Activated T-cell treated with anti-CD3 and anti-CD28 coated beads, Interleukin-2, amount 50 U/mL, for 72 hours (primary cell): ENCODE measurements around the gene ACAD10. TPM values are rescaled to one million over a fixed set of nuclear protein-coding genes. Genes with fewer than 3 reads are reported as not detected.
A peak's percentile ranks its signal among the peaks of the same experiment; 100 is the strongest.

Experiments used
- ATAC-seq, 2 donors: fragments of 150-1000 bp; cut with Tn5 transposase; replicated peaks in 1 of 2; 2 replicates each; pipeline ENCODE4 v1.10.0; 2021; ENCODE audit warnings: moderate library complexity in 2 of 2, mild to moderate bottlenecking in 1 of 2
- DNase-seq, 2 donors: peaks; one replicate each; pipeline ENCODE4 v3.0.0; 2021 to 2022; ENCODE audit warnings: mixed read lengths in 1 of 2
- H3K27ac Mint-ChIP-seq: one replicate; pipeline ENCODE4 v1.8.0; 2022; ENCODE audit warnings: mild to moderate bottlenecking, moderate library complexity, mixed read lengths
- H3K27me3 Mint-ChIP-seq: one replicate; pipeline ENCODE4 v1.8.0; 2022; ENCODE audit warnings: low read depth, mixed read lengths
- H3K36me3 Mint-ChIP-seq, 2 donors: one replicate each; pipeline ENCODE4 v1.8.0; 2022; ENCODE audit warnings: mixed read lengths in 2 of 2, mild to moderate bottlenecking in 1 of 2; ENCODE audit not compliant: insufficient read depth in 2 of 2
- H3K4me1 Mint-ChIP-seq: one replicate; pipeline ENCODE4 v1.8.0; 2022; ENCODE audit warnings: low read depth, mixed read lengths
- H3K4me3 Mint-ChIP-seq, 2 donors: one replicate each; pipeline ENCODE4 v1.8.0; 2022; ENCODE audit warnings: mild to moderate bottlenecking in 2 of 2, mixed read lengths in 2 of 2, moderate library complexity in 2 of 2
- H3K9me3 Mint-ChIP-seq, 2 donors: one replicate each; pipeline ENCODE4 v1.8.0; 2022; ENCODE audit warnings: mixed read lengths in 2 of 2
- total RNA-seq, 2 donors: library from RNA; stranded (reverse); gene quantifications; one replicate each; pipeline ENCODE4 v1.2.3, GENCODE V29; 2022

Gene ACAD10
- total RNA-seq, 2 donors from 2014 or later, result 32.4 to 34.5 TPM

- Mint-ChIP-seq H3K36me3 (peaks cover 0 to 3% of the 10 kb centered on the region in 2 donors), H3K27me3 (no peaks in the 10 kb centered on the region), H3K27ac (no peak overlapping the region), H3K4me3 (no peak overlapping the region), H3K9me3 (no peaks in the 10 kb centered on the region), H3K4me1 (no peaks in the 10 kb centered on the region)
- no peak for ATAC-seq
- DNase-seq, result no peak
These were observed 61.5 kb downstream of the ACAD10 start for GRCh38 chr12:111747333-111747732.

DNA sequence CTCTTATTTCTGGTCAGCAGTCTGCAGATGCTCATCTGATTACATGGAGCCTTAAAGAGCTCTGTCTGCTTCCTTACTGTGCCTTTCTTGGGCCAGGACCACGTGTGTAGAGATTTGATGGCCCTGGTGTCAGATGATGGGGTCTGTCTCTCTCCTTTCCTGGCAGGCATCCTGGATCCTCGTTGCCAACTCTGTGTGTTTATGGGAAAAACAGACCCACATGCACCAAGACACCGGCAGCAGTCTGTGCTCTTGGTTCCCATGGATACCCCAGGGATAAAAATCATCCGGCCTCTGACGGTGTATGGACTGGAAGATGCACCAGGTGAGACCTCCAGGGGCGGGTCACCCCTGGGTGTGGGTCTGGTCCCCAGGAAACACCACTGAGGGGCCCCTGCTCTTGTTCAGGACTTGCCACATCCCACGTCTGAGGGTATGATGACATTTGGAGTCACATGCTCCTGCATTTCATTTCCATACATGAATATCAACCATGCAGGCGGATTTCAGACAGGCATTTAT is 62.4 kb downstream of the ACAD10 start:
- H3K36me3 Mint-ChIP-seq, result peaks cover 0 to 5% of the 10 kb centered on the region in 2 donors
- ATAC-seq (no peak), DNase-seq (no peak)
- H3K4me3 Mint-ChIP-seq, result no peak overlapping the region
- no peaks in the 10 kb centered on the region for H3K27me3 Mint-ChIP-seq
- H3K9me3 Mint-ChIP-seq, result no peaks in the 10 kb centered on the region
- no peaks in the 10 kb centered on the region for H3K4me1 Mint-ChIP-seq
- no peak overlapping the region for H3K27ac Mint-ChIP-seq

GRCh38 chr12:111748867-111749266 is 63.0 kb downstream of the ACAD10 start:
- no peaks in the 10 kb centered on the region for H3K9me3 Mint-ChIP-seq
- no peak overlapping the region for H3K4me3 Mint-ChIP-seq
- peaks cover 0 to 5% of the 10 kb centered on the region in 2 donors for H3K36me3 Mint-ChIP-seq

DNA sequence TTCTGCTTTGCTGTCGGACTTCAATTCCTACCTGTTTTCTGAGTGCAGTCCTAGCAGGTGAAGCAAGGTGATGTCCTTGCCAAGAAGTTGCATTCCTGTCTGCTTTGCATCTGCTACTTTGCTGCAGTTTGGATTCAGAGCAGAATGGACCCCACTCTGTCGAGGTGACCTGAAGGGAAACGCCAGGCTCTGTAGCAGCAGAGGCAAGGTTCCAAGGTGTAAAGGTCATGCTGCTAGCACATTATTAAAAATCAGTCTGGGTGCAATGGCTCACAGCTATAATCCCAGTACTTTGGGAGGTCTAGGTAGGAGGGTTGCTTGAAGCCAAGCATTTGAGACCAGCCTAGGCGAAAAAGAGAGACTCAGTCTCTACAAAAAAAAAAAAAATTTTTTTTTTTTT is 63.5 kb downstream of the ACAD10 start:
- no peaks in the 10 kb centered on the region for H3K27me3 Mint-ChIP-seq
- no peaks in the 10 kb centered on the region for H3K9me3 Mint-ChIP-seq
- H3K4me1 Mint-ChIP-seq, result no peaks in the 10 kb centered on the region
- DNase-seq (no peak), ATAC-seq (no peak)
- H3K4me3 Mint-ChIP-seq, result no peak overlapping the region
- H3K27ac Mint-ChIP-seq, result no peak overlapping the region
- H3K36me3 Mint-ChIP-seq, result peaks cover 0 to 5% of the 10 kb centered on the region in 2 donors

More at GRCh38 chr12:111748867-111749266, 63.0 kb downstream of the ACAD10 start:
- DNase-seq, result no peak
- no peak overlapping the region for H3K27ac Mint-ChIP-seq
- no peaks in the 10 kb centered on the region for H3K4me1 Mint-ChIP-seq
- no peaks in the 10 kb centered on the region for H3K27me3 Mint-ChIP-seq
- no peak for ATAC-seq

- Mint-ChIP-seq H3K27me3 (no peaks in the 10 kb centered on the region), H3K36me3 (peaks cover 0 to 2% of the 10 kb centered on the region in 2 donors), H3K4me3 (no peak overlapping the region), H3K4me1 (peaks cover 11% of the 10 kb centered on the region), H3K9me3 (no peaks in the 10 kb centered on the region), H3K27ac (no peak overlapping the region)
- no peak for DNase-seq
- ATAC-seq, result peak; percentile 26 to 46
These were observed 67.5 kb downstream of the ACAD10 start for GRCh38 chr12:111753144-111753881.

- no peaks in the 10 kb centered on the region for H3K9me3 Mint-ChIP-seq
- H3K4me3 Mint-ChIP-seq, result no peak overlapping the region
- peaks cover 0 to 1% of the 10 kb centered on the region in 2 donors for H3K36me3 Mint-ChIP-seq
- H3K4me1 Mint-ChIP-seq, result peaks cover 17% of the 10 kb centered on the region
- ATAC-seq, result no peak
- no peaks in the 10 kb centered on the region for H3K27me3 Mint-ChIP-seq
- no peak overlapping the region for H3K27ac Mint-ChIP-seq
- no peak for DNase-seq
These were observed 68.8 kb downstream of the ACAD10 start for GRCh38 chr12:111754671-111755070.

DNA sequence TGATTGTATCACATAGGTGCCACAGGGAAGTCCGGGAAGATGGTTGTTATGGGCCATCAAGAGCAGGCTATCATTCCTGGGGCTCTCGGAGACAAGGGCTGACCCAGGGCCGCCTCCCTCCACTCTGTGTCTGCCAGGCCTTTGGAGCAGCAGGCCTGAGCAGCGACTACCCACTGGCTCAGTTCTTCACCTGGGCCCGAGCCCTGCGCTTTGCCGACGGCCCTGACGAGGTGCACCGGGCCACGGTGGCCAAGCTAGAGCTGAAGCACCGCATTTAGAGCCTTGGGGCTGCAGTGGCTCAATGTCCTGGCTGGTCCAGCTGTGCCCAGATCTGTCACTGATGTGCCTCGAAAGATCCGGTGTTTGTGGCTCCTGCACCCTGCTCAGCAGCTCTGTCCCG is 70.3 kb downstream of the ACAD10 start:
- H3K4me1 Mint-ChIP-seq, result peaks cover 17% of the 10 kb centered on the region
- no peak overlapping the region for H3K27ac Mint-ChIP-seq
- DNase-seq (no peak), ATAC-seq (no peak)
- peaks cover 5% of the 10 kb centered on the region for H3K27me3 Mint-ChIP-seq
- no peak overlapping the region for H3K4me3 Mint-ChIP-seq
- H3K9me3 Mint-ChIP-seq, result no peaks in the 10 kb centered on the region
- peaks cover 0 to 1% of the 10 kb centered on the region in 2 donors for H3K36me3 Mint-ChIP-seq

DNA sequence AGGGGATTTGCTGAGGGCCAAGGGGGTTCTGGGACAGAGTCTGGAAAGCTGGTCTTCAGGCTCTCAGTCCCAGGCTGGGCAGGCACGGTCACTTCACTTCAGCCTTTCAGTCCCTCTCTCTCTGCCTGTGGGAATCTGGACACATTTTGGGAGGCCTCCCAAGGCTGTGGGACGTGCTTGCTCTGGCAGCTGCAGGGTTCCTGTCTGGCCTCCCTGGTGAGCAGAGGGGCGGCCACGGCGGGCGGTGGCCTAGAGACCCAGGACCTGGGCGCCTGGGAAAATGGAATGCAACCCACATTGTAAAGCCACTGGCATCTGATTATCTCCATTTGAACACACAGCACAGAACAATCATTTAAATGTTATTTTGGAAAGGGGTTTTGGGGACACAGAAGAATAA is 70.8 kb downstream of the ACAD10 start:
- no peak for DNase-seq
- Mint-ChIP-seq H3K36me3 (peaks cover 0 to 1% of the 10 kb centered on the region in 2 donors), H3K27ac (no peak overlapping the region), H3K4me3 (no peak overlapping the region), H3K9me3 (no peaks in the 10 kb centered on the region), H3K4me1 (peaks cover 17% of the 10 kb centered on the region), H3K27me3 (peaks cover 7% of the 10 kb centered on the region)
- ATAC-seq, result no peak

DNA sequence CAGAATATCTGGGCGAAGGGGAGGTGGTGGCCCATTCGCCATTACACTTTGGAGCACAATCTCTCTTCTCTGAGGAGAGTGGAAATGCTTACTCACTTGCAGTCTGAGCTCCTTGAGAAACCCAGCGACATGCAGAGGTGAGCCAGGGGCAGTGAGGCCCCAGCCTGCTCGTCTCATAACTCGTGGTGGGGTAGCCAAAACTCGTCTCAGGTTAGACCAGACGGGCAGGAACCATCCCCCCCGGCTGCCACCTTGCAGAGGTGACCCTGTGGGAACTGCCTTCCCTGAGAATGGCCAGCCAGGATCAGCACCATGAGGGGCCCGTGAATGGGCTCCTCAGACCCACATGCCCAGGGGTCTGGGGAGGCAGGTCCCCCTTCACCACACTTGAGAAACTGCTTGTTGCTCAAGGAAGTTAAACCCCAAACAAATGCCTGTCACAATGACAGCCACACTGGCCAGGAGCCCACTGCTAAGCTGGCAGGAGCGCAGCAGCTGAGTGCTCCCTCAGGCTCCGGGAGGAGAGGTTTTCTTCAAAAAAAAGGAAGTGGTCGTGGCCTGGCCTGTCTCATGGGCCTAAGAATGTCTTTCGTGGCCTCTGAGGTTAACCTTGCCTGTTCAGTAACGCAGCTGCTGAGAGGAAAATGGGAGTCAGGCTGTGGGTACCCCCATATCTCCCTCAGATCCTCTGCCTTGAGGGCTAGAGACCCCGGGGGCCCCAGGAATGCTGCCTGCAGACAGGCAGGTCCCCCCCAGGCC is 71.7 kb downstream of the ACAD10 start:
- H3K4me1 Mint-ChIP-seq, result peaks cover 17% of the 10 kb centered on the region
- H3K27ac Mint-ChIP-seq, result no peak overlapping the region
- peaks cover 0 to 1% of the 10 kb centered on the region in 2 donors for H3K36me3 Mint-ChIP-seq
- H3K9me3 Mint-ChIP-seq, result no peaks in the 10 kb centered on the region
- ATAC-seq (peak; percentile 44 to 63), DNase-seq (peak; percentile 11 to 20)
- H3K4me3 Mint-ChIP-seq, result no peak overlapping the region
- peaks cover 15% of the 10 kb centered on the region for H3K27me3 Mint-ChIP-seq

DNA sequence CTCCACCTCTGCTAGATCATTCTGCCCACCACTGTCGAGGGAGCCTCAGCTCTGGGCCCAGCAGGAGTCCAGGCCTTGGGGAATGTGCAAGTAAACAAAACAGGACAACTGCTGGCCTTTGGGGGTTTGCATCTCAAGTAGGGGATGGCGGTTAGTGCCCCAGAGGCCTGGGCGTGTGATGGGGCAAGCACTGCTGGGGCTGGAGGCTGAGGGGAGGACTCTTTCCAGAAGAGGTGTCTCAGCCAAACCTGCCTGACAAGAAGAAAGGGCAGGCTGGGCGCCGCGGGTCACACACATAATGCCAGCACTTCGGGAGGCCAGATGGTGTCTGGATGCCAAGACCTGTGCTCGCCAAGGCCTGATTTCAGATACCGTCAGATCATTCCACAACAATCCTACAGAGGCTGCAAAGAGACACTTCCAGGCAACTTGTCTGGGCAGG is 72.3 kb downstream of the ACAD10 start:
- Mint-ChIP-seq H3K27ac (no peak overlapping the region), H3K27me3 (peaks cover 21% of the 10 kb centered on the region), H3K36me3 (no peaks in the 10 kb centered on the region), H3K4me1 (peaks cover 17% of the 10 kb centered on the region), H3K9me3 (no peaks in the 10 kb centered on the region), H3K4me3 (no peak overlapping the region)
- DNase-seq (no peak), ATAC-seq (no peak)

DNA sequence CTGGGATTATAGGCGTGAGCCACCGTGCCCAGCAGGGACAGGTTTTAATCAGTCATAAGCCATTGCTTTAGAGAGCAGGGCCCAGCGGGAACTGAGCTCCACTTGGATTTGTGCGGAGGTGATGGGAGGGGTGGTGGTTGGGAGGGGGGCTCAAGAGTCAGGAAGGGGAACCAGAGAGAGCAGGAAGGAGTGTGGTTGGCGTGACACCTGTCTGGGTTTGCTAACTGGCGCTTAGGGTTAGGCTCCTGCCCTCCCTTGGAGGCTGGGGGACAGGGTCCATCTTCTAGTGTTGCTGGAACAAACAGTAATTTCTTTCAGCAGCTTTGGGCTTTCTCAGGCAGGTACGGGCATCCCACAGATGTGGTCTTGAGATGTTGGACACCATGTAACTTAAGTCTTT is 73.4 kb downstream of the ACAD10 start:
- Mint-ChIP-seq H3K27ac (no peak overlapping the region), H3K9me3 (no peaks in the 10 kb centered on the region), H3K4me1 (peaks cover 24% of the 10 kb centered on the region), H3K4me3 (no peak overlapping the region), H3K27me3 (peaks cover 32% of the 10 kb centered on the region), H3K36me3 (peaks cover 0 to under 1% of the 10 kb centered on the region in 2 donors)
- ATAC-seq, result no peak
- no peak for DNase-seq

DNA sequence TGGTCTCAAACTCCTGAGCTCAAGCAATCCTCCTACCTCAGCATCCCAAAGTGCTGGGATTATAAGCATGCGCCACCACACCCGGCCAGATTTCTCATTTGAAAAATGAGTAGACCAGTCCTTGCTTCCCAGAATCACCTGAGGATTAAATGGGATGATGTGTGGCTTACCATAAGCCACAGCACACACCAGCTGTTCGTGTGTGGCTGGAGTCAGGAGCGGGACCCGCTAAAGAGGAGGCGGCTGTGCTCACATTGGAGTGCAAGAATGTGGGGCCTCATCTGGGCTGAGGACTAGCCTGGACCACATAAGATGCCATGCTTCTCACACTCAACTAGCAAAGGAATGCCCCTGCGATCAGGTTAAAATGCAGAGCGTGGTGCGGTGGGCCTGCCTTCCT is 74.1 kb downstream of the ACAD10 start:
- H3K36me3 Mint-ChIP-seq, result peaks cover 0 to 2% of the 10 kb centered on the region in 2 donors
- DNase-seq (no peak), ATAC-seq (no peak)
- H3K27me3 Mint-ChIP-seq, result peaks cover 40% of the 10 kb centered on the region
- peaks cover 27% of the 10 kb centered on the region for H3K4me1 Mint-ChIP-seq
- no peak overlapping the region for H3K27ac Mint-ChIP-seq
- no peak overlapping the region for H3K4me3 Mint-ChIP-seq
- no peaks in the 10 kb centered on the region for H3K9me3 Mint-ChIP-seq

DNA sequence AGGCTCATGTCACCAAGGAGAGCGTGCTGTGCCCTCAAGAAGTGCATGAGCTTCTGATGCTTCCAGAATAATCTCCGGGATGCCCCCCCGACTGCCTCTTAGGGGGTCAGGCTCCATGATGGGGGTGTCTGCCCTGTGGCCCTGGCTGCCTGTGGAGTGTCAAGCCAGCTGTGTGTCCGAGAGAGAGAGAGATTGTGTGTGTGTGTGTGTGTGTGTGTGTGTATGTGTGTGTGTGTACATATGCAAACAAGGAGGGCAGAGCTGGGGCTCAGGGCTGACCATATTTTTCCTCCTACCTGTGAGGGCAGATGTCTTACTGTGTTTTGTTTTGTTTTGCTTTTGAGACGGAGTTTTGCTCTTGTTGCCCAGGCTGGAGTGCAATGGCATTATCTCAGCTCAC is 75.2 kb downstream of the ACAD10 start:
- DNase-seq (no peak), ATAC-seq (no peak)
- Mint-ChIP-seq H3K4me3 (no peak overlapping the region), H3K36me3 (peaks cover 0 to 2% of the 10 kb centered on the region in 2 donors), H3K4me1 (peaks cover 30% of the 10 kb centered on the region), H3K27me3 (peaks cover 45% of the 10 kb centered on the region), H3K9me3 (no peaks in the 10 kb centered on the region), H3K27ac (no peak overlapping the region)
